SK-N-SH (cell line): ENCODE results near the gene ABCG1. TPM values are rescaled to one million over a fixed set of nuclear protein-coding genes. Genes with fewer than 3 reads are reported as not detected.

Experiments used
- CTCF ChIA-PET: fragments of 300-600, 350-600 bp; formaldehyde crosslinking; extraction: SDS; loops from one replicate; lab custom pipeline; 2021; lab: Yijun Ruan, JAX
- POLR2A ChIA-PET: fragments of 350-600 bp; sonication (Branson Sonifier 250); formaldehyde crosslinking; extraction: SDS; loops from one replicate; lab custom pipeline; 2020; ENCODE audit warnings: antibody characterized with exemption, inconsistent platforms; lab: Yijun Ruan, JAX
- DNase-seq: peaks from one replicate; pipeline ENCODE4 v3.0.0; 2012
- H2AFZ ChIP-seq: fragments of 200-600 bp; sonication (generic); 2 replicates; pipeline ENCODE4 v1.8.1; 2016; ENCODE audit warnings: antibody characterized with exemption, mild to moderate bottlenecking, low read depth
- H3F3A ChIP-seq: fragments of 200-600 bp; sonication (generic); replicated peaks from 2 replicates; pipeline ENCODE3; 2016; ENCODE audit warnings: antibody characterized with exemption, mild to moderate bottlenecking; ENCODE audit not compliant: insufficient read depth
- H3K27ac ChIP-seq, 2 experiments: fragments of 200-500 bp in 1 of 2; fragments of 200-600 bp in 1 of 2; sonication (Bioruptor generic) in 1 of 2; sonication (generic), shearing (Covaris generic) in 1 of 2; 2 replicates each; pipeline versions ENCODE4 v1.5.1 to v1.6.1; 2014 to 2016; ENCODE audit warnings: low read depth in 2 of 2, inconsistent platforms in 1 of 2, low read length in 1 of 2, mild to moderate bottlenecking in 1 of 2, mixed read lengths in 1 of 2
- H3K27me3 ChIP-seq: fragments of 200-600 bp; sonication (generic), shearing (Covaris generic); 2 replicates; pipeline ENCODE4 v1.6.1; 2016; ENCODE audit warnings: mixed run types; ENCODE audit not compliant: insufficient read depth
- H3K36me3 ChIP-seq, 2 experiments: fragments of 200-500 bp in 1 of 2; fragments of 200-600 bp in 1 of 2; sonication (Bioruptor generic) in 1 of 2; sonication (generic) in 1 of 2; replicated peaks in 1 of 2; 2 replicates each; pipeline versions ENCODE3 to v1.5.1; 2014 to 2016; ENCODE audit warnings: low read length in 1 of 2, mild to moderate bottlenecking in 1 of 2; ENCODE audit not compliant: insufficient read depth in 2 of 2, control insufficient read depth in 1 of 2
- H3K4me1 ChIP-seq, 2 experiments: fragments of 200-500 bp in 1 of 2; fragments of 200-600 bp in 1 of 2; sonication (Bioruptor generic) in 1 of 2; sonication (generic), shearing (Covaris generic) in 1 of 2; 2 replicates each; pipeline versions ENCODE4 v1.5.1 to v1.6.1; 2014 to 2016; ENCODE audit warnings: low read depth in 1 of 2, low read length in 1 of 2, mixed run types in 1 of 2; ENCODE audit not compliant: insufficient read depth in 2 of 2, control insufficient read depth in 1 of 2
- H3K4me2 ChIP-seq: fragments of 200-600 bp; sonication (generic), shearing (Covaris generic); 2 replicates; pipeline ENCODE4 v1.6.1; 2017; ENCODE audit warnings: mixed run types
- H3K4me3 ChIP-seq, 2 experiments: fragments of 200-500 bp in 1 of 2; fragments of 200-600 bp in 1 of 2; sonication (Bioruptor generic) in 1 of 2; sonication (generic), shearing (Covaris generic) in 1 of 2; 2 replicates each; pipeline versions ENCODE4 v1.5.1 to v1.8.1; 2014 to 2016; ENCODE audit warnings: low read depth in 2 of 2, inconsistent platforms in 1 of 2, low read length in 1 of 2, mild to moderate bottlenecking in 1 of 2, mixed read lengths in 1 of 2, moderate library complexity in 1 of 2
- H3K79me2 ChIP-seq: fragments of 200-600 bp; sonication (generic); 2 replicates; pipeline ENCODE4 v1.8.1; 2017; ENCODE audit warnings: mild to moderate bottlenecking; ENCODE audit not compliant: insufficient read depth
- H3K9ac ChIP-seq: fragments of 200-600 bp; sonication (generic); 2 replicates; pipeline ENCODE4 v1.6.1; 2017; ENCODE audit warnings: mixed run types
- H3K9me2 ChIP-seq: fragments of 200-600 bp; sonication (generic); 2 replicates; pipeline ENCODE4 v1.6.1; 2017; ENCODE audit warnings: mixed run types
- H3K9me3 ChIP-seq: fragments of 200-600 bp; sonication (generic); 2 replicates; pipeline ENCODE4 v1.6.1; 2017; ENCODE audit warnings: mixed run types, mild to moderate bottlenecking, moderate library complexity
- H4K20me1 ChIP-seq: fragments of 200-600 bp; sonication (generic); 2 replicates; pipeline ENCODE4 v1.6.1; 2017; ENCODE audit warnings: mild to moderate bottlenecking, mixed run types; ENCODE audit not compliant: insufficient read depth
- EZH2phosphoT487 ChIP-seq: fragments of 200-600 bp; sonication (generic); IDR thresholded peaks from 2 replicates; pipeline ENCODE4 v1.6.1; 2017; ENCODE audit warnings: low read depth, mixed run types, mild to moderate bottlenecking, antibody characterized with exemption, moderate library complexity, borderline replicate concordance
- GABPA ChIP-seq: IDR thresholded peaks from 2 replicates; pipeline ENCODE4 v1.4.0; 2012; ENCODE audit warnings: low read depth, mild to moderate bottlenecking
- NRF1 ChIP-seq: IDR thresholded peaks from 2 replicates; pipeline ENCODE4 v1.6.1; 2012; ENCODE audit warnings: low read depth, mild to moderate bottlenecking, low read length
- PBX3 ChIP-seq: IDR thresholded peaks from 2 replicates; pipeline ENCODE4; 2012
- RFX5 ChIP-seq: IDR thresholded peaks from 2 replicates; pipeline ENCODE4 v1.6.1; 2012; ENCODE audit warnings: mild to moderate bottlenecking, improper control_type of control experiment, low read length
- SIN3A ChIP-seq: IDR thresholded peaks from 2 replicates; pipeline ENCODE4 v1.6.1; 2012; ENCODE audit warnings: low read depth, mild to moderate bottlenecking, low read length, moderate library complexity, borderline replicate concordance
- SMC3 ChIP-seq: IDR thresholded peaks from 2 replicates; pipeline ENCODE4 v1.6.1; 2012; ENCODE audit warnings: low read depth, low read length, improper control_type of control experiment
- USF2 ChIP-seq: fragments of 150-350 bp; IDR thresholded peaks from 2 replicates; pipeline ENCODE4 v1.6.1; 2017; ENCODE audit warnings: antibody characterized with exemption, low read length, low read depth, borderline replicate concordance
- YY1 ChIP-seq: IDR thresholded peaks from 2 replicates; pipeline ENCODE4 v1.4.0; 2012; ENCODE audit warnings: low read depth, mild to moderate bottlenecking
- WGBS: methylation state at CpG from one replicate; pipeline ENCODE4 v1.1.6; 2017; ENCODE audit warnings: low lambda C conversion rate; 5-methylcytosine and 5-hydroxymethylcytosine counted together
- polyA plus RNA-seq, 3 experiments: library from polyadenylated mRNA; depleted of rRNA; stranded (reverse); fragments of >200 nt; gene quantifications; 2 replicates each; pipeline ENCODE4 v1.2.3, GENCODE V29; 2012

Gene ABCG1
- polyA plus RNA-seq, 1 of the 3 experiments (the other 2 are of a cell fraction), result 0.07 TPM

GRCh38 chr21:42223826-42224575 is 5.1 kb downstream of the ABCG1 start (continued):
- TF ChIP-seq PBX3 (no peak), SMC3 (no peak), EZH2phosphoT487 (no peak)

GRCh38 chr21:42225042-42225441 is 6.1 kb downstream of the ABCG1 start:
- CTCF ChIA-PET, result interaction anchor here (2.4 kb wide), 1 partner anchor 9 kb away, joined by 11 read pairs; no protein-coding TSS in a partner anchor
- H2AFZ ChIP-seq, result no peak overlapping the region
- H3F3A ChIP-seq, result no peaks in the 10 kb centered on the region
- TF ChIP-seq GABPA (no peak), YY1 (no peak), USF2 (no peak), NRF1 (no peak), RFX5 (no peak)
- no peak overlapping the region for H3K9ac ChIP-seq
- no peak overlapping the region for H3K4me3 ChIP-seq
- DNase-seq, result no peak
- H3K4me2 ChIP-seq, result no peak overlapping the region
- peaks cover 0 to 41% of the 10 kb centered on the region in 2 experiments; a peak in 2 of 4 replicates for H3K4me1 ChIP-seq
- no peaks in the 10 kb centered on the region for H3K9me3 ChIP-seq
- no peaks in the 10 kb centered on the region for H4K20me1 ChIP-seq
- H3K79me2 ChIP-seq, result no peaks in the 10 kb centered on the region
- POLR2A ChIA-PET, result no interaction called here
- H3K27ac ChIP-seq, result no peak overlapping the region
- H3K9me2 ChIP-seq, result no peaks in the 10 kb centered on the region
- H3K36me3 ChIP-seq, result no peaks in the 10 kb centered on the region
- H3K27me3 ChIP-seq, result peaks cover 2% of the 10 kb centered on the region; the same call in 1 of the 2 replicates
- 60% methylated on average over 4 of the region's 4 CpGs for WGBS

- ChIA-PET CTCF (no interaction called here), POLR2A (no interaction called here)
- Histone ChIP-seq H3K36me3 (no peaks in the 10 kb centered on the region), H3K4me1 (peaks cover 0 to 38% of the 10 kb centered on the region in 2 experiments; a peak in 2 of 4 replicates), H3K9me2 (no peaks in the 10 kb centered on the region), H3K27me3 (no peaks in the 10 kb centered on the region), H3F3A (no peaks in the 10 kb centered on the region), H4K20me1 (no peaks in the 10 kb centered on the region), H3K9ac (no peak overlapping the region), H3K4me2 (no peak overlapping the region), H3K9me3 (no peaks in the 10 kb centered on the region), H3K4me3 (no peak overlapping the region), H3K79me2 (no peaks in the 10 kb centered on the region), H2AFZ (no peak overlapping the region), H3K27ac (no peak overlapping the region)
- 60% methylated on average over 13 of the region's 13 CpGs for WGBS
- DNase-seq, result no peak
- TF ChIP-seq SIN3A (no peak), EZH2phosphoT487 (no peak)
Observed at GRCh38 chr21:42225571-42226155, 6.7 kb downstream of the ABCG1 start.
